ENCODE data around the gene SLC6A13. TPM values are rescaled to one million over a fixed set of nuclear protein-coding genes. Genes with fewer than 3 reads are reported as not detected.
"Not testable (repeated sequence)": the region's sequence is repeated elsewhere in the genome, so short reads cannot be mapped to it uniquely, and the experiment has no call there.

SLC6A13 gene
- total RNA-seq, 1 experiment from 2014 or later, result 0.37 TPM

GRCh38 chr12:236445-236844, 26.2 kb downstream of the SLC6A13 start:
- Mint-ChIP-seq H3K4me1 (no peaks in the 10 kb centered on the region), H3K4me3 (no peak overlapping the region), H3K27ac (no peak overlapping the region), H3K9me3 (peaks cover 43% of the 10 kb centered on the region), H3K36me3 (peaks cover 27% of the 10 kb centered on the region), H3K27me3 (ENCODE audit: low read depth) (peaks cover 13% of the 10 kb centered on the region)
- no peak for TF ChIP-seq STAT6 (CRISPR knock-in tag; conservative IDR thresholded peaks at IDR 0.05; ENCODE audit: low read depth)
- TF ChIP-seq ZBTB21 (CRISPR knock-in tag; IDR thresholded peaks at IDR 0.05; ENCODE audit: borderline replicate concordance), result no peak
- TF ChIP-seq, protein P1, sequence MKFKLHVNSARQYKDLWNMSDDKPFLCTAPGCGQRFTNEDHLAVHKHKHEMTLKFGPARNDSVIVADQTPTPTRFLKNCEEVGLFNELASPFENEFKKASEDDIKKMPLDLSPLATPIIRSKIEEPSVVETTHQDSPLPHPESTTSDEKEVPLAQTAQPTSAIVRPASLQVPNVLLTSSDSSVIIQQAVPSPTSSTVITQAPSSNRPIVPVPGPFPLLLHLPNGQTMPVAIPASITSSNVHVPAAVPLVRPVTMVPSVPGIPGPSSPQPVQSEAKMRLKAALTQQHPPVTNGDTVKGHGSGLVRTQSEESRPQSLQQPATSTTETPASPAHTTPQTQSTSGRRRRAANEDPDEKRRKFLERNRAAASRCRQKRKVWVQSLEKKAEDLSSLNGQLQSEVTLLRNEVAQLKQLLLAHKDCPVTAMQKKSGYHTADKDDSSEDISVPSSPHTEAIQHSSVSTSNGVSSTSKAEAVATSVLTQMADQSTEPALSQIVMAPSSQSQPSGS (CRISPR knock-in tag; IDR thresholded peaks at IDR 0.05; ENCODE audit: borderline replicate concordance, low read depth), result no peak
- TF ChIP-seq SOX15 (CRISPR knock-in tag; IDR thresholded peaks at IDR 0.05), result no peak
- TF ChIP-seq RELA (CRISPR knock-in tag; IDR thresholded peaks at IDR 0.05; ENCODE audit: borderline replicate concordance), result no peak
- TF ChIP-seq, protein P2, sequence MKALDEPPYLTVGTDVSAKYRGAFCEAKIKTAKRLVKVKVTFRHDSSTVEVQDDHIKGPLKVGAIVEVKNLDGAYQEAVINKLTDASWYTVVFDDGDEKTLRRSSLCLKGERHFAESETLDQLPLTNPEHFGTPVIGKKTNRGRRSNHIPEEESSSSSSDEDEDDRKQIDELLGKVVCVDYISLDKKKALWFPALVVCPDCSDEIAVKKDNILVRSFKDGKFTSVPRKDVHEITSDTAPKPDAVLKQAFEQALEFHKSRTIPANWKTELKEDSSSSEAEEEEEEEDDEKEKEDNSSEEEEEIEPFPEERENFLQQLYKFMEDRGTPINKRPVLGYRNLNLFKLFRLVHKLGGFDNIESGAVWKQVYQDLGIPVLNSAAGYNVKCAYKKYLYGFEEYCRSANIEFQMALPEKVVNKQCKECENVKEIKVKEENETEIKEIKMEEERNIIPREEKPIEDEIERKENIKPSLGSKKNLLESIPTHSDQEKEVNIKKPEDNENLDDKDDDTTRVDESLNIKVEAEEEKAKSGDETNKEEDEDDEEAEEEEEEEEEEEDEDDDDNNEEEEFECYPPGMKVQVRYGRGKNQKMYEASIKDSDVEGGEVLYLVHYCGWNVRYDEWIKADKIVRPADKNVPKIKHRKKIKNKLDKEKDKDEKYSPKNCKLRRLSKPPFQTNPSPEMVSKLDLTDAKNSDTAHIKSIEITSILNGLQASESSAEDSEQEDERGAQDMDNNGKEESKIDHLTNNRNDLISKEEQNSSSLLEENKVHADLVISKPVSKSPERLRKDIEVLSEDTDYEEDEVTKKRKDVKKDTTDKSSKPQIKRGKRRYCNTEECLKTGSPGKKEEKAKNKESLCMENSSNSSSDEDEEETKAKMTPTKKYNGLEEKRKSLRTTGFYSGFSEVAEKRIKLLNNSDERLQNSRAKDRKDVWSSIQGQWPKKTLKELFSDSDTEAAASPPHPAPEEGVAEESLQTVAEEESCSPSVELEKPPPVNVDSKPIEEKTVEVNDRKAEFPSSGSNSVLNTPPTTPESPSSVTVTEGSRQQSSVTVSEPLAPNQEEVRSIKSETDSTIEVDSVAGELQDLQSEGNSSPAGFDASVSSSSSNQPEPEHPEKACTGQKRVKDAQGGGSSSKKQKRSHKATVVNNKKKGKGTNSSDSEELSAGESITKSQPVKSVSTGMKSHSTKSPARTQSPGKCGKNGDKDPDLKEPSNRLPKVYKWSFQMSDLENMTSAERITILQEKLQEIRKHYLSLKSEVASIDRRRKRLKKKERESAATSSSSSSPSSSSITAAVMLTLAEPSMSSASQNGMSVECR (CRISPR knock-in tag; IDR thresholded peaks at IDR 0.05; ENCODE audit: borderline replicate concordance), result no peak
- TF ChIP-seq ZNF423 (CRISPR knock-in tag; IDR thresholded peaks at IDR 0.05), result no peak
- TF ChIP-seq NR3C1 (CRISPR knock-in tag; conservative IDR thresholded peaks at IDR 0.05; ENCODE audit: low read depth), result no peak
- TF ChIP-seq ZNF416 (CRISPR knock-in tag; IDR thresholded peaks at IDR 0.05), result no peak
- no peak for TF ChIP-seq PREB (CRISPR knock-in tag; IDR thresholded peaks at IDR 0.05; ENCODE audit: borderline replicate concordance)
- TF ChIP-seq ATF1 (CRISPR knock-in tag; IDR thresholded peaks at IDR 0.05), result no peak
- TF ChIP-seq TP53 (CRISPR knock-in tag; IDR thresholded peaks at IDR 0.05), result no peak
- no peak for TF ChIP-seq ZNF396 (CRISPR knock-in tag; IDR thresholded peaks at IDR 0.05; ENCODE audit: borderline replicate concordance)
- no peak for TF ChIP-seq E2F4 (CRISPR knock-in tag; IDR thresholded peaks at IDR 0.05; ENCODE audit: borderline replicate concordance, low read depth)
- TF ChIP-seq TEAD4 (CRISPR knock-in tag; IDR thresholded peaks at IDR 0.05), result no peak
- no peak for TF ChIP-seq CREM (CRISPR knock-in tag; IDR thresholded peaks at IDR 0.05)
- CTCF ChIA-PET, result no interaction called here
- ATAC-seq (no peak), DNase-seq (ENCODE audit: low spot score) (no peak)
- POLR2A ChIA-PET, result no interaction called here

DNA sequence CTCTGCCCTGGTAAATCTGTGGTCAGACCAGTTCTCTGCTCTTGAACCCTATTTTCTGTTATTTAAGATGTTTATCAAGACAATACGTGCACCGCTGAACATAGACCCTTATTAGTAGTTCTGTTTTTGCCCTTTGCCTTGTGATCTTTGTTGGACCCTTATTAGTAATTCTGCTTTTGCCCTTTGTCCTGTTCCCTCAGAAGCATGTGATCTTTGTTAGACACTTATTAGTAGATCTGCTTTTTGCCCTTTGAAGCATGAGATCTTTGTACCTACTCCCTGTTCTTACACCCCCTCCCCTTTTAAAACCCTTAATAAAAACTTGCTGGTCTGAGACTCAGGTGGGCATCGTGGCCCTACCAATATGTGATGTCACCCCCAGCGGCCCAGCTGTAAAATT, 26.7 kb downstream of the SLC6A13 start:
- peaks cover 13% of the 10 kb centered on the region for H3K27me3 Mint-ChIP-seq (ENCODE audit: low read depth)
- peaks cover 43% of the 10 kb centered on the region for H3K9me3 Mint-ChIP-seq
- H3K36me3 Mint-ChIP-seq, result peaks cover 27% of the 10 kb centered on the region
- ATAC-seq; H3K4me1 Mint-ChIP-seq; H3K4me3 Mint-ChIP-seq; CTCF ChIA-PET; H3K27ac Mint-ChIP-seq; POLR2A ChIA-PET; DNase-seq (ENCODE audit: low spot score): not testable (repeated sequence)

Measured in WTC11 (cell line).